ENCODE data around the gene FARP1. TPM values are rescaled to one million over a fixed set of nuclear protein-coding genes. Genes with fewer than 3 reads are reported as not detected.

Gene FARP1
- total RNA-seq, 6 experiments from 2014 or later, result 44.9 to 104 (median 80.0) TPM

DNA sequence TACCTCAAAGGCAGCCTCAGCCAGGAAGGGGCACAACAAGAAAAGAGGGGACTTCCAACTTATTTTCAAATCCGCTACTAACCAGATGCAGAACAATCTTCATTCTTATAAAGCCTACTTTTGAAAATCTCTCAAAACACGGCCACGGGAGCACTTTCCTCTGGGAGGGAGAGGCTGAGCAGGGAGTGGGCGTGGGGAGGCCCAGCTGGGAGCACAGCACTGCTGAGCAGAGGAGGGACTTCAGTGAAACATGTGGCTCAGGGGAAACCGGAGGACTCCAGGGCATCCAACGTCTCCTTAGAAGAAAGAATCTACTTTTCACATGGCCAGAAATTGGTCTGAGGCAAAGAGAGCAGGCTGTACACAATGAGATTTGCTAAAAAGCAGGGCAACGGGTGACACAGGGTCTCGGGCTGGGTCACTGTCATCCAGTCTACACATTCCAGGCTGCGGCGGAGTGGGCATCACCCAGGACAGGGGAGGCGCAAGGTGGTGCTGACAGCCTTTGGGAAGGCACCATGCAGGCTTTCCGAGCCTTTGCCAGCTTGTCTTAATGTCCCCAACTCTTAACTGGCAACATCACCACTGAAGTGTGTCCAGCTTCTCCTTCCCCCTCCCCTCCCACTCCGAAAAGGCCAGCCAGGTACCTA is 317.0 kb downstream of the FARP1 start:
- TF ChIP-seq POLR2A (IDR thresholded peaks at IDR 0.05), result no peak
- TF ChIP-seq, protein P1, sequence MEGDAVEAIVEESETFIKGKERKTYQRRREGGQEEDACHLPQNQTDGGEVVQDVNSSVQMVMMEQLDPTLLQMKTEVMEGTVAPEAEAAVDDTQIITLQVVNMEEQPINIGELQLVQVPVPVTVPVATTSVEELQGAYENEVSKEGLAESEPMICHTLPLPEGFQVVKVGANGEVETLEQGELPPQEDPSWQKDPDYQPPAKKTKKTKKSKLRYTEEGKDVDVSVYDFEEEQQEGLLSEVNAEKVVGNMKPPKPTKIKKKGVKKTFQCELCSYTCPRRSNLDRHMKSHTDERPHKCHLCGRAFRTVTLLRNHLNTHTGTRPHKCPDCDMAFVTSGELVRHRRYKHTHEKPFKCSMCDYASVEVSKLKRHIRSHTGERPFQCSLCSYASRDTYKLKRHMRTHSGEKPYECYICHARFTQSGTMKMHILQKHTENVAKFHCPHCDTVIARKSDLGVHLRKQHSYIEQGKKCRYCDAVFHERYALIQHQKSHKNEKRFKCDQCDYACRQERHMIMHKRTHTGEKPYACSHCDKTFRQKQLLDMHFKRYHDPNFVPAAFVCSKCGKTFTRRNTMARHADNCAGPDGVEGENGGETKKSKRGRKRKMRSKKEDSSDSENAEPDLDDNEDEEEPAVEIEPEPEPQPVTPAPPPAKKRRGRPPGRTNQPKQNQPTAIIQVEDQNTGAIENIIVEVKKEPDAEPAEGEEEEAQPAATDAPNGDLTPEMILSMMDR (IDR thresholded peaks at IDR 0.05), result no peak
- Histone ChIP-seq H3K4me1 (peaks cover 0 to 3% (median under 1%) of the 10 kb centered on the region in 4 donors), H3K27me3 (no peaks in the 10 kb centered on the region), H3K4me3 (no peak overlapping the region), H3K27ac (no peak overlapping the region), H3K9me3 (no peaks in the 10 kb centered on the region), H3K36me3 (peaks cover 0 to 57% (median 6%) of the 10 kb centered on the region in 4 donors)
- 80% methylated on average over 7 of the region's 13 CpGs for WGBS (ENCODE audit: insufficient coverage, low coverage, low lambda C conversion rate, missing lambda C conversion rate)
- intact Hi-C loops (cut with DNase I), result no loop called here
- ATAC-seq, result no peak
- no peak for DNase-seq

DNA sequence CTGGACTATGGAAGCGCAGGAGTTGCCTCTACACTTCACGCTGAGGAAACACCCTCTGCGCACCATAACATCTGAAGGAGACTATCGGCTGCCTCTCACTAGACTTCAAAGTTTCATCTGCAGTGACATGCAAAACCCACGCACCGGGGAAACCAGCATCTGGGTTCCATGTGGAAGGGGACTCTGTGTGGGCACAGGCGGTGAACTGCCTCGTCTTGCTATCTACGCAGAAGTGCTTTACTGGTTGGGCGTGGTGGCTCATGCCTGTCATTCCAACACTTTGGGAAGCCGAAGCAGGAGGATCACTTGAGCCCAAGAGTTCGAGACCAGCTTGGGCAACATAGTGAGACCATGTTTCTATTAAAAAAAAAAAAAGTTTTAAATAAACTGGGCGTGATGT is 317.6 kb downstream of the FARP1 start:
- peaks cover 0 to 57% (median 6%) of the 10 kb centered on the region in 4 donors for H3K36me3 ChIP-seq
- no peak for ATAC-seq
- intact Hi-C loops (cut with DNase I), result no loop called here

DNA sequence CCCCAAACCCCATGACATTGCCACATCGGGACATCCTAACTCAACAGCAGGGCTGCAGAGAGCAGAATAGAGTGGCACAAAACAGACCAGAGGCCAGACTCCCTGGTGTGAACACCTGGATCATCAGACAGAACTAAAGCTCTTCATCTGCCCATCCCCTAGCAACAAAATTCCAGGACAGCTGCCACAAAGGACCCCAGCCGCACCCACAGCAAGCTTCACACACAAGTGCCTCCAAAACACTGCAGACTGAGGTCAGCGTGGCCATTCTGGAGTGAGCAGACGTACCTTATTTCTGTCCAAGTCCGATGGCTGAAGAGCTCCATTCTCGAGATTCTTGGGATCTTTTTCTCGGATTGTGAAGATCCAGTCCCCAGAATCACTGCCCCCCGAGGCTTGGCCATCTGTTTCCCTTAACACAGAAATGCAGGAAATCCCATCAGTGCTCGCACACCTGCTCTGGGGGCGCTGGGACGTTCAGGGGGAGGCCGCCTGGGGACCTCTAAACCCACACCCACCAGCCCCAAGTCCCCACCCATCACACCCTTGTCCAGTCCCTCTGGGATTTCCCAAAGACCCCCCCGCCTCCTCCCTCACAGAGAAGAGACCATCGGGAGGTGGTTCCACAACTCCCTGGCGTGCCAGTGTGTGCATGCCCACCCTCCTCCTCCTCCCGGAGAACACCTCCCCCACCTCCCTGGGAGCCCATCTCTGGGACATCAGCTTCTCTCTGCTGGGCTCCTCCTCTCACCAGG is 318.8 kb downstream of the FARP1 start:
- no peak for ATAC-seq
- no peak overlapping the region for H3K4me3 ChIP-seq
- peaks cover 0 to 48% (median 9%) of the 10 kb centered on the region in 4 donors for H3K36me3 ChIP-seq
- H3K27me3 ChIP-seq, result no peaks in the 10 kb centered on the region
- no peak for DNase-seq
- no peak overlapping the region for H3K27ac ChIP-seq
- 98% methylated on average over 10 of the region's 16 CpGs for WGBS (ENCODE audit: insufficient coverage, low coverage, low lambda C conversion rate, missing lambda C conversion rate)
- intact Hi-C loops (cut with DNase I), result no loop called here
- H3K4me1 ChIP-seq, result peaks cover 0 to 2% (median under 1%) of the 10 kb centered on the region in 4 donors
- no peak for TF ChIP-seq POLR2A (IDR thresholded peaks at IDR 0.05)
- TF ChIP-seq, protein P1 (IDR thresholded peaks at IDR 0.05), result no peak
- no peaks in the 10 kb centered on the region for H3K9me3 ChIP-seq

More for the DNA sequence above, 317.6 kb downstream of the FARP1 start:
- no peak for DNase-seq
- TF ChIP-seq, protein P1 (IDR thresholded peaks at IDR 0.05), result no peak
- TF ChIP-seq POLR2A (IDR thresholded peaks at IDR 0.05), result no peak
- Histone ChIP-seq H3K4me1 (no peaks in the 10 kb centered on the region), H3K27ac (no peak overlapping the region), H3K27me3 (no peaks in the 10 kb centered on the region), H3K4me3 (no peak overlapping the region), H3K9me3 (no peaks in the 10 kb centered on the region)
- WGBS (ENCODE audit: insufficient coverage, low coverage, low lambda C conversion rate, missing lambda C conversion rate), result 86% methylated on average over 11 of the region's 13 CpGs

DNA sequence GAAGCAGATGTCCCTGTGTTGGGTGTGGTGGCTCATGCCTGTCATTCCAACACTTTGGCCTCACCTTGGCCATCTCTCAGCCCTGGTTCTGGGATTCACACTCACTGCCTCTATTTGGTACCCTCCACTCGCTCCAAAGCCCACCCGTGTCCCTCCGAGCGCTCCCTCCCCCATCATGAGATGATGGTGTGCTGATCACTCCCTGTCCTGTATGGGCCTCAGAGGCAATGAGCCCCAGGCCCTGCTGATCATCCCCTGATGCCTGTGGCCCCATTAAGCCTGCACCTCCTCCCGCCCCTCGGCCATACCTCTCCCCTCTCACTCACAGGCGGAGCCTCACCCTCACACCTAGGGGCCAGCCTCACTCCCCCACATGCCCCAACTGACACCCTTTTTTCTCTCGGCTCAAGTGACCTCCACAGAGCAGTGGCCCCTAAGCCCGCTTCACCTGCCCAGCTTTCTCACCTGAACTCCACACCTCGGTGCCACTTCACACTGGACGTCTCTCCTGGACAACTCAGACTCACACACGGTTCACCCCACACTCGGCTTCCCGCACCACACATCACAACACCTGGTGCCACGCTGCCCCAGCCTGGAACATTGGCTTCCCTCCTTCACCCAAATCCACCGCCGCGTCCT is 319.5 kb downstream of the FARP1 start:
- no peak for DNase-seq
- no peaks in the 10 kb centered on the region for H3K9me3 ChIP-seq
- peaks cover 0 to 9% (median 4%) of the 10 kb centered on the region in 4 donors for H3K4me1 ChIP-seq
- H3K36me3 ChIP-seq, result peaks cover 0 to 42% (median 7%) of the 10 kb centered on the region in 4 donors
- TF ChIP-seq, protein P1 (IDR thresholded peaks at IDR 0.05), result no peak
- TF ChIP-seq POLR2A (IDR thresholded peaks at IDR 0.05), result no peak
- ATAC-seq, result no peak
- intact Hi-C loops (cut with DNase I), result no loop called here
- WGBS (ENCODE audit: insufficient coverage, low coverage, low lambda C conversion rate, missing lambda C conversion rate), result 98% methylated on average over 12 of the region's 18 CpGs
- no peak overlapping the region for H3K27ac ChIP-seq
- no peaks in the 10 kb centered on the region for H3K27me3 ChIP-seq
- H3K4me3 ChIP-seq, result no peak overlapping the region
